ENCODE results near the gene CSNK1A1L.
A peak's percentile ranks its signal among the peaks of the same experiment; 100 is the strongest.

Gene CSNK1A1L

GRCh38 chr13:37105251-37105714 lies at the start of gene CSNK1A1L:
Gene CSNK1A1L, minus strand, starts transcription at chr13:37105664. Its CDS starts 408 bp downstream, at chr13:37105256.
- no peak for DNase-seq (ENCODE audit: low spot score)

- DNase-seq (ENCODE audit: low spot score), result no peak
These were observed 43.9 kb upstream of the CSNK1A1L start for GRCh38 chr13:37149380-37149779.

- no peak for DNase-seq (ENCODE audit: low spot score)
These were observed 43.0 kb upstream of the CSNK1A1L start for GRCh38 chr13:37148501-37148900.

GRCh38 chr13:37144661-37145060 lies 39.2 kb upstream of the CSNK1A1L start:
- no peak for DNase-seq (ENCODE audit: low spot score)

- DNase-seq (ENCODE audit: low spot score), result no peak
These were observed 38.4 kb upstream of the CSNK1A1L start for GRCh38 chr13:37143911-37144310.

- DNase-seq (ENCODE audit: low spot score), result no peak
These were observed 37.4 kb upstream of the CSNK1A1L start for GRCh38 chr13:37142877-37143276.

- no peak for DNase-seq (ENCODE audit: low spot score)
These were observed 35.5 kb upstream of the CSNK1A1L start for GRCh38 chr13:37141011-37141410.

- peak; percentile 60 for DNase-seq (ENCODE audit: low spot score)
These were observed 33.9 kb upstream of the CSNK1A1L start for GRCh38 chr13:37139356-37139755.

- peak; percentile 32 for DNase-seq (ENCODE audit: low spot score)
These were observed 33.5 kb upstream of the CSNK1A1L start for GRCh38 chr13:37138926-37139325.

- DNase-seq (ENCODE audit: low spot score), result no peak
These were observed 32.7 kb upstream of the CSNK1A1L start for GRCh38 chr13:37138169-37138568.

- DNase-seq (ENCODE audit: low spot score), result no peak
These were observed 31.2 kb upstream of the CSNK1A1L start for GRCh38 chr13:37136633-37137032.

- DNase-seq (ENCODE audit: low spot score), result no peak
These were observed 30.7 kb upstream of the CSNK1A1L start for GRCh38 chr13:37136187-37136586.

- DNase-seq (ENCODE audit: low spot score), result peak; percentile 34
These were observed 29.1 kb upstream of the CSNK1A1L start for GRCh38 chr13:37134411-37135041.

- no peak for DNase-seq (ENCODE audit: low spot score)
These were observed 26.7 kb upstream of the CSNK1A1L start for GRCh38 chr13:37132211-37132610.

GRCh38 chr13:37131092-37131491 lies 25.6 kb upstream of the CSNK1A1L start:
- no peak for DNase-seq (ENCODE audit: low spot score)

- no peak for DNase-seq (ENCODE audit: low spot score)
These were observed 24.4 kb upstream of the CSNK1A1L start for GRCh38 chr13:37129866-37130265.

GRCh38 chr13:37127691-37128241 lies 22.3 kb upstream of the CSNK1A1L start:
- DNase-seq (ENCODE audit: low spot score), result peak; percentile 59

- DNase-seq (ENCODE audit: low spot score), result no peak
These were observed 17.9 kb upstream of the CSNK1A1L start for GRCh38 chr13:37123337-37123736.

GRCh38 chr13:37118016-37118415 lies 12.6 kb upstream of the CSNK1A1L start:
- no peak for DNase-seq (ENCODE audit: low spot score)

GRCh38 chr13:37114250-37114649 lies 8.8 kb upstream of the CSNK1A1L start:
- DNase-seq (ENCODE audit: low spot score), result no peak

- DNase-seq (ENCODE audit: low spot score), result no peak
These were observed 8.1 kb upstream of the CSNK1A1L start for GRCh38 chr13:37113534-37113933.

- peak; percentile 35 for DNase-seq (ENCODE audit: low spot score)
These were observed 3.7 kb upstream of the CSNK1A1L start for GRCh38 chr13:37109051-37109678.

- no peak for DNase-seq (ENCODE audit: low spot score)
These were observed 2.4 kb upstream of the CSNK1A1L start for GRCh38 chr13:37107868-37108267.
